Measurements from ENCODE around the gene HMCES. TPM values are rescaled to one million over a fixed set of nuclear protein-coding genes. Genes with fewer than 3 reads are reported as not detected.
A peak's percentile ranks its signal among the peaks of the same experiment; 100 is the strongest.

The HMCES gene
- total and polyA plus RNA-seq, 4 donors = 13.7 to 18.2 (median 15.3) TPM

GRCh38 chr3:129239991-129240390 lies 38.7 kb upstream of the HMCES start (continued):
- TF ChIP-seq, protein P1, sequence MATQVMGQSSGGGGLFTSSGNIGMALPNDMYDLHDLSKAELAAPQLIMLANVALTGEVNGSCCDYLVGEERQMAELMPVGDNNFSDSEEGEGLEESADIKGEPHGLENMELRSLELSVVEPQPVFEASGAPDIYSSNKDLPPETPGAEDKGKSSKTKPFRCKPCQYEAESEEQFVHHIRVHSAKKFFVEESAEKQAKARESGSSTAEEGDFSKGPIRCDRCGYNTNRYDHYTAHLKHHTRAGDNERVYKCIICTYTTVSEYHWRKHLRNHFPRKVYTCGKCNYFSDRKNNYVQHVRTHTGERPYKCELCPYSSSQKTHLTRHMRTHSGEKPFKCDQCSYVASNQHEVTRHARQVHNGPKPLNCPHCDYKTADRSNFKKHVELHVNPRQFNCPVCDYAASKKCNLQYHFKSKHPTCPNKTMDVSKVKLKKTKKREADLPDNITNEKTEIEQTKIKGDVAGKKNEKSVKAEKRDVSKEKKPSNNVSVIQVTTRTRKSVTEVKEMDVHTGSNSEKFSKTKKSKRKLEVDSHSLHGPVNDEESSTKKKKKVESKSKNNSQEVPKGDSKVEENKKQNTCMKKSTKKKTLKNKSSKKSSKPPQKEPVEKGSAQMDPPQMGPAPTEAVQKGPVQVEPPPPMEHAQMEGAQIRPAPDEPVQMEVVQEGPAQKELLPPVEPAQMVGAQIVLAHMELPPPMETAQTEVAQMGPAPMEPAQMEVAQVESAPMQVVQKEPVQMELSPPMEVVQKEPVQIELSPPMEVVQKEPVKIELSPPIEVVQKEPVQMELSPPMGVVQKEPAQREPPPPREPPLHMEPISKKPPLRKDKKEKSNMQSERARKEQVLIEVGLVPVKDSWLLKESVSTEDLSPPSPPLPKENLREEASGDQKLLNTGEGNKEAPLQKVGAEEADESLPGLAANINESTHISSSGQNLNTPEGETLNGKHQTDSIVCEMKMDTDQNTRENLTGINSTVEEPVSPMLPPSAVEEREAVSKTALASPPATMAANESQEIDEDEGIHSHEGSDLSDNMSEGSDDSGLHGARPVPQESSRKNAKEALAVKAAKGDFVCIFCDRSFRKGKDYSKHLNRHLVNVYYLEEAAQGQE (IDR thresholded peaks at IDR 0.05) = no peak
- TF ChIP-seq EGR1 (IDR thresholded peaks at IDR 0.05; ENCODE audit: low read depth in 2 of 2) = no peak

DNA sequence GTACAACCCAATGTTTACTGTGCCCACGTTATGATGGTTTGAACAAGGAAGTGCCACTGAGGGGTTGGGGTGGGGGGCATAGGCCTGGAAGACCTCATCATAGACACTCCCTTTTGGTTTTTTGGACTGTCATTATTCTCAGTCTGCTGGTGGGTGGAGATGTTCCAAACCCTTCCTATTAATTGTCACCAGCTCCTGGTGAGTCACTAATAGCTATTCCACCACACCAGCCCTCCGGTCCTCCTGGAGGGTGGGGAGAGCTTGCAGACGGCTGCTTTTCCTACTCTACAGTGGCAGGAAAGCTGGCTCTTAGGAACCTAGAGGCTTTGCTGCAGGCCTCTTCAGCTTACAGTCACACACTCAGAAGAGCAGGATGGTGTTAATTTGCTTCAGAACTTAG lies 38.2 kb upstream of the HMCES start:
- no peaks in the 10 kb centered on the region for H3K36me3 ChIP-seq (ENCODE audit: control insufficient read depth in 4 of 4, insufficient read depth in 3 of 4, low read depth in 1 of 4, low read length in 3 of 4)
- H3K27ac ChIP-seq (ENCODE audit: low read depth in 1 of 2, low read length in 2 of 2) = no peak overlapping the region
- H3K27me3 ChIP-seq (ENCODE audit: control insufficient read depth in 4 of 4, insufficient read depth in 4 of 4, low read length in 3 of 4) = no peaks in the 10 kb centered on the region
- no peaks in the 10 kb centered on the region for H3K9me3 ChIP-seq (ENCODE audit: control insufficient read depth in 4 of 4, low read length in 3 of 4)
- WGBS = 71% methylated on average over 3 of the region's 3 CpGs
- no peak overlapping the region for H3K4me3 ChIP-seq (ENCODE audit: low read depth in 1 of 3, low read length in 3 of 3)
- H3K4me1 ChIP-seq (ENCODE audit: control insufficient read depth in 4 of 4, insufficient read depth in 4 of 4, low read length in 3 of 4) = peaks cover 0 to 4% (median 4%) of the 10 kb centered on the region in 4 donors
- no peak for DNase-seq (ENCODE audit: low spot score)
- H3K9ac ChIP-seq (ENCODE audit: low read depth in 1 of 2, low read length in 2 of 2) = no peak overlapping the region
- TF ChIP-seq JUND (IDR thresholded peaks at IDR 0.05) (no peak), NR2F2 (IDR thresholded peaks at IDR 0.05) (no peak), ATF3 (IDR thresholded peaks at IDR 0.05) (no peak)

GRCh38 chr3:129245141-129245540 lies 33.5 kb upstream of the HMCES start:
- Histone ChIP-seq H3K4me3 (ENCODE audit: low read depth in 1 of 3, low read length in 3 of 3) (no peak overlapping the region), H3K27ac (ENCODE audit: low read depth in 1 of 2, low read length in 2 of 2) (peak overlapping the region; percentile 70 to 76), H3K9me3 (ENCODE audit: control insufficient read depth in 4 of 4, low read length in 3 of 4) (no peaks in the 10 kb centered on the region), H3K9ac (ENCODE audit: low read depth in 1 of 2, low read length in 2 of 2) (peak overlapping the region; percentile 16 to 62), H3K4me1 (ENCODE audit: control insufficient read depth in 4 of 4, insufficient read depth in 4 of 4, low read length in 3 of 4) (peaks cover 3 to 20% (median 16%) of the 10 kb centered on the region in 4 donors), H3K27me3 (ENCODE audit: control insufficient read depth in 4 of 4, insufficient read depth in 4 of 4, low read length in 3 of 4) (no peaks in the 10 kb centered on the region), H3K36me3 (ENCODE audit: control insufficient read depth in 4 of 4, insufficient read depth in 3 of 4, low read depth in 1 of 4, low read length in 3 of 4) (no peaks in the 10 kb centered on the region)
- no peak for DNase-seq (ENCODE audit: low spot score)
- 71% methylated on average over 5 of the region's 5 CpGs for WGBS
- TF ChIP-seq HNF4G (IDR thresholded peaks at IDR 0.05) = no peak
- TF ChIP-seq RXRA (IDR thresholded peaks at IDR 0.05) = no peak
- no peak for TF ChIP-seq SP1 (IDR thresholded peaks at IDR 0.05)
- no peak for TF ChIP-seq TAF1 (conservative IDR thresholded peaks at IDR 0.05)
- TF ChIP-seq, protein P1 (IDR thresholded peaks at IDR 0.05) = no peak
- TF ChIP-seq JUND (IDR thresholded peaks at IDR 0.05) = no peak
- TF ChIP-seq YY1 (IDR thresholded peaks at IDR 0.05) = no peak
- TF ChIP-seq MAX (IDR thresholded peaks at IDR 0.05) = no peak
- no peak for TF ChIP-seq FOXA1 (IDR thresholded peaks at IDR 0.05)
- TF ChIP-seq CTCF (IDR thresholded peaks at IDR 0.05; ENCODE audit: low read depth, low read length, missing input control) = no peak
